ENCODE results near the gene ITPR1. TPM values are rescaled to one million over a fixed set of nuclear protein-coding genes. Genes with fewer than 3 reads are reported as not detected.

ITPR1 gene
- total and polyA plus RNA-seq, 5 experiments from 2014 or later = 8.3 to 80.4 (median 10.6) TPM

DNA sequence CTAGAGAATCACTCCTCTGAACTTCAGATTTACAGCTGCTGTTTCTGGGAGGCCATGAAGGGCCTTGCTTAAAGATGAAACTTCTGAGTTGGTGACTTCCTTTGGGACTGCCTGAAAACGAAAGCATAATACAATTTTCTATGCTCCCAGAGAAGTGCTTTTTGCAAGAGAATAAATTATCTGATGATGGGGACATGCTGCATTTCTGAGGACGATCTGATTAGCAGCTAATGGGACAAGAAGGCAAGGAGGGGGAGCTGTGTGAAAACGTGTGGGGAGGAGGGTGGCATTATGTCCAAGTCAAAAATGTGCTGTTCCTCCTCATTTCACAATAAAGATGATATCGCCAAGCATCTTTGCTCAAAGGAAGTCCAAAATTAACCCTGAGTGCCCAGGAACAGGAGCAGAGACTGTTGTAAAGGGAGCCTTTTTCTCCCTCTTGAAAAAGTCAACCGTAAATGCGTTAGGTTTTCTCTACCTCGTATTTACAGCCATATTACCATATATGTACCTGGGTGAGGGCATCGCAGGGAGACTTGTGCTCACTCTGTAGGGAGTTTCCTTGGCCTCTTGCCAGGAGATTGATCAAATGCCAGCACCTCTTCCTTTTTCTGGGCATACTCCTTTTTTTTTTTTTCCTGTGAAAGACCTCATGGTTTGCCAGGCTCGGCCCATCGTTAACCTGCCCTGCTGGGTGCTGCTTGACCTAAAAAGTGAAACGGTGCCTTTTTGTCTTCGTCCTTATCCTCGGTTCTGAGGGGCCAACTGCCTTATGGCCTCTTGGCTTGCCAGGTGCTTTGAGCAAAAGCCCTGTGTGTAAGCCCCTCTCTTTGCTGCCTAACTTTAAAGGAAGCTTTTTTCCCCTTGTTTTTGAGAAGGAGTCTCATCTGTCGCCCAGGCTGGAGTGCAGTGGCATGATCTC is 11.5 kb downstream of the ITPR1 start:
- ATAC-seq (peak; percentile 86 to 88), DNase-seq (peak; percentile 18 to 76 (median 44))
- Mint-ChIP-seq H3K4me3 (peak overlapping the region; percentile 13 to 94 (median 88)), H3K9me3 (no peaks in the 10 kb centered on the region), H3K36me3 (peaks cover 0 to 33% (median 14%) of the 10 kb centered on the region in 3 donors), H3K4me1 (peaks cover 24 to 79% (median 47%) of the 10 kb centered on the region in 4 donors), H3K27ac (peak overlapping the region; percentile 23 to 98 (median 93)), H3K27me3 (no peaks in the 10 kb centered on the region)
- POLR2A ChIA-PET = interaction anchor here (1.0 to 5.4 kb wide), 3 partner anchors 11 to 37 kb away, joined by 5 to 65 read pairs (median 5); partner anchors contain the start of genes ITPR1 and SUMF1

DNA sequence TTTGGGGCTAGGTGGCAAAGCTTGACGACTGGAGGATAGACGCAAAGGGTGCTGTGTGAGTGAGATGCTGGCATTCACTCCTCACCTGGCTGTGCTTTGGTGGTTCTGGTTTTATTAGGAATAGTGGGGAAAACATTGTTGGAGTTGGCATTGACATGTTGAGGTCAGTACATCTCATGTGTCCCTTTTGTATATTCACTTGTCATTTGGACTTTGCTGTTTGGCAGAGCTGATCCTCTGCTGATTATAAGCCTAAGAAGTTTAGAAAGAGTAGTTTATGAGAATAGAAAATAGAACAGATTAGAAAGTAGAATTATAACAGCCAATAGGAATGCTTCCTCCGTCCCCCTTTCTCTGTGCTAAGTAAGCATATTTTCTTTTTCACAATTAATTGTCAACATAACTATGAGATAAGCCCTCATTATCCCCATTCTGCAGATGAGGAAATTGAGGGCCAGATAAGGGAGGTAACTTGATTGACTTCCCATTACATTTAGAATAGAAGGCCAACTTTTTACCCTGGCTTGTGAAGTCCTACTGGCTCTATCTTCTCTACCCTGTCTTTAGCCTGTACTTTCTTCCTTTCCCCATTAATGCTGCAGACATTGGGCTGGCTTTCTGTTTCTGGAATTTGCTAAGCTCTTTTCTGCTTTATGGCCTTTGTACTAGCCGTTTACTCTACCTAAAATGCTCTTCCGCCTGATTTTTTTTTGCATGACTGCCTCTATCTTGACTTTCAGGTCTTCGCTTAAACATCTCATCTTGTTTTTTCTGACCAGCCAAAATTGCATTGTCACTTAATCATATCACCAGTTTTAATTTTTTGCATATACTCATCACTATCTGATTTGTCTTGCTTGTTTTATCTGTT is 12.8 kb downstream of the ITPR1 start:
- ATAC-seq (no peak), DNase-seq (no peak)
- H3K4me1 Mint-ChIP-seq = peaks cover 35 to 91% (median 60%) of the 10 kb centered on the region in 4 donors
- no peaks in the 10 kb centered on the region for H3K27me3 Mint-ChIP-seq
- H3K36me3 Mint-ChIP-seq = peaks cover 0 to 23% (median 12%) of the 10 kb centered on the region in 3 donors
- H3K27ac Mint-ChIP-seq = peak overlapping the region; percentile 23 to 98 (median 92)
- POLR2A ChIA-PET = interaction anchor here (1.4 to 5.4 kb wide), 2 partner anchors 12 to 13 kb away, joined by 5 to 65 read pairs; partner anchors contain the start of gene ITPR1
- H3K4me3 Mint-ChIP-seq = peak overlapping the region; percentile 16 to 86 (median 34)
- no peaks in the 10 kb centered on the region for H3K9me3 Mint-ChIP-seq

DNA sequence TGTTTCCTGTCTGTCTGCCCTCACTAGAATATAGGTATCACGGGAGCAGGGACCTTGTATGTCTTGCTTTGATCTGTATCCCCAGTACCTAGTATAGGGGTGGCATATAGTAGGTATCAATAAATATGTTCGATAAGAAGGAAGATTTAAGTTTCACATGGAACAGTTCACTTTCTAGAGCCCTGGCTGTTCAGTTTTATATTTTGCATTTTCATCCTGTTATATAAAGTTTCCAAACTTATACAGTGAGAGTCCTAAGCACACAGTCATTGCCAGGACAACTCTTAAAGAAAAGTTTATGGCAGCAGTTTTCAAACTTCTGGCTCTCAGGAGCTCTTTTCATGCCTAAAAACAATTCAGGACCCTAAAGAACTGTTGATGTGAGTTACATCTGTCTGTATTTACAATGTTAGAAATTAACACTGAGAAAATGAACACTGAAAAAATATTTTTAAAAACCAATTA is 13.4 kb downstream of the ITPR1 start:
- Mint-ChIP-seq H3K4me1 (peaks cover 38 to 92% (median 64%) of the 10 kb centered on the region in 4 donors), H3K27me3 (no peaks in the 10 kb centered on the region), H3K4me3 (peak overlapping the region in 6 of 10 donors; percentile 3 to 57 (median 28)), H3K9me3 (no peaks in the 10 kb centered on the region), H3K27ac (peak overlapping the region in 6 of 10 donors; percentile 23 to 94 (median 64)), H3K36me3 (peaks cover 0 to 17% (median 9%) of the 10 kb centered on the region in 3 donors)
- no peak for ATAC-seq
- DNase-seq = no peak
- POLR2A ChIA-PET = interaction anchor here (0.9 to 5.4 kb wide), 2 partner anchors 9 to 13 kb away, joined by 3 to 65 read pairs; partner anchors contain the start of gene ITPR1

DNA sequence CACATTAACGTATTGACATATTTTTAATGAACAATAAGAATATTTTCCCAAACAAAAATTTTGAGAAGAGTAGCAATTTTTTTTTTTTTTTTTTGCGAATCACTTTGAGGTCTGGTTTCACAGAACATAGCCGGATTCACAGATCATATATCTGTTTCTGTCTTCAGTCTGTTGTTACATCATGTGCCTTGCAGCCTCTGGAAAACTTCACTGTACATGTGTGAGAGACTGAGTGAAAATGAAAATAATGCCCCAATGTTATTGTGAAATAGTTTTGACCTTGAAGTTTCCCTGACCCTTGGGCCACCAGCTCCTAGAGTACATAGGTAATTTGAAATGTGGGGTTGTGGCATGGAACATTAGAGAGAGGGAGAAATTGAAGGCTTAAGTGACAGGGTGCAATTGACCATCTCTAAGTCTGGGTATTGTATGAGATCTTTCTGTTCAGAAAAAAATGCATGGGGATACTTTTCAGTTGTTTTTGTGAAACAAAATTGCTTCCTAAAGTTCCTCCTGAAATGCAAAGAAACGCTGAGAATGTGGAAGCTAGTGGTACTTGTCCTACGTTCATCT is 14.0 kb downstream of the ITPR1 start:
- DNase-seq = no peak
- peak overlapping the region in 1 of 10 donors; percentile 50 for H3K4me3 Mint-ChIP-seq
- H3K27me3 Mint-ChIP-seq = no peaks in the 10 kb centered on the region
- peak overlapping the region in 1 of 10 donors; percentile 58 for H3K27ac Mint-ChIP-seq
- peaks cover 0 to 13% (median 7%) of the 10 kb centered on the region in 3 donors for H3K36me3 Mint-ChIP-seq
- ATAC-seq = no peak
- no peaks in the 10 kb centered on the region for H3K9me3 Mint-ChIP-seq
- peaks cover 41 to 93% (median 69%) of the 10 kb centered on the region in 4 donors for H3K4me1 Mint-ChIP-seq
- POLR2A ChIA-PET = interaction anchor here (0.9 to 2.9 kb wide), 3 partner anchors 8 to 13 kb away, joined by 3 to 11 read pairs (median 3); partner anchors contain the start of gene ITPR1

DNA sequence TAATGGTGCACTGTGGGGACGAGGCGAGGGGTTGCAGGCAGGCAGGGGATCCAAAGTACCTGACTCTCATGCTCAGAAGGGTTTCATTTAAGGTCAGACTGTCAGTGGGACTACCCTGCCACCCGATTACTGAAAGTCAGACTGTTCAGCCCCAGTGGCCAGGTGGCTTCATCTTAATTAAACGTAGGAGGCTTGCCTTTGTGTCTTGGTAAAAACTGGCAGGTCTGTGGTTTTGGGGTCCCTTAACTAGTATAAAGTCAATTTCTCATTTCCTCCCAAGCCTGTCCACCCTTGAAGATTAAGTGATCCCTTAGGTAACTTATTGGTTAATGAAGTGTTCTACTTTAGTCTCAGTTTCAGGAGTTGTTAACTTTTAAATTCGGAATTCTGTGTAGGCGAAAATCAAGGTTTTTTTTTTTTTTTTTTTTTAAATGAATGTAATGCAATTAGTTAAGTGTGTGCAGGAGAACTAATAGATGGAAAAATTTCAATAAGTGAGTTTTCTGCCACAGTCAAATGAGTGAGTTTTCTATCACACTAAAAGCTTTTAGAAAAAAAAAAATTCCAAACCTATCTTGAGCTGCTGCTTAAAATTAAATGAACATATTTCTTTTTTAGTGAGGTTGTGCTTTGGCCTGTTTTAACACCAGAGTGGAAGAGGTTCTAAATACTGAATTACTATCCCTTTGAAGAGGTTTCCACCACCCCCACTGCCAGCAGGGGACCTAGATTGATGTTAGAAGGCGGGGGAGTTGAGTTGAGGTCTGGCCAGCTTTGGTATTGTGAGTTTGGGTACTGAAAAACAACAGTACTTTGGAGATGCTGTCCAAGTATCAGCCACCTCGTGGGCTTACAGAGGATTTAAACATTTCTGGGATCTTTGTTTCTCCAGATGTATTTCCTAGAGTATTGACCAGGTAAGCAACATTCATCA is 15.2 kb downstream of the ITPR1 start:
- H3K27ac Mint-ChIP-seq = peak overlapping the region in 4 of 10 donors; percentile 17 to 58 (median 38)
- peaks cover 0 to 13% (median 6%) of the 10 kb centered on the region in 3 donors for H3K36me3 Mint-ChIP-seq
- ATAC-seq (no peak), DNase-seq (no peak)
- no peaks in the 10 kb centered on the region for H3K9me3 Mint-ChIP-seq
- POLR2A ChIA-PET = interaction anchor here (1.2 to 2.9 kb wide), 3 partner anchors 10 to 15 kb away, joined by 3 to 11 read pairs (median 6); partner anchors contain the start of gene ITPR1
- H3K4me3 Mint-ChIP-seq = peak overlapping the region in 1 of 10 donors; percentile 50
- H3K27me3 Mint-ChIP-seq = no peaks in the 10 kb centered on the region
- peaks cover 47 to 96% (median 80%) of the 10 kb centered on the region in 4 donors for H3K4me1 Mint-ChIP-seq

DNA sequence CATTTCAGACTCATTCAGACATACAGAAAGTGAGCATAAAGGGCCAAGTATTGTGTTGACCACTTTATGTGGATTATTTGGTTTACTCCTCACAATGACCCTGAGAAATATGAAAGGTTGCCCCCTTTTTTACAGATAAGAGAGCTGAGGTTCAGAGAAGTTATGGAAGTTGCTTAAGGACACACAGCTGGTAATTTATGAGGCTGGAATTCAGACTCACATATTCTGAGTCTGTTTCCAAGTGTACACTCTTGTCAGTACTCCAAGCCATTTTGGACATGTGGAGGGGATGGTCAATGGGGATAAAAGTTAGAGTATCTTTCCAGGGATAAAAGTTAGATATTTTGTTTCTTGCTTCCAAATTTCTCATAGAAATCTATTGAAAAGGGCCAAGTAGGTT is 15.9 kb downstream of the ITPR1 start:
- ATAC-seq (no peak), DNase-seq (no peak)
- POLR2A ChIA-PET = interaction anchor here (2.0 to 2.9 kb wide), 2 partner anchors 10 to 15 kb away, joined by 6 to 11 read pairs; partner anchors contain the start of gene ITPR1
- Mint-ChIP-seq H3K9me3 (no peaks in the 10 kb centered on the region), H3K27me3 (no peaks in the 10 kb centered on the region), H3K4me3 (no peak overlapping the region), H3K27ac (peak overlapping the region in 2 of 10 donors; percentile 39 to 45), H3K36me3 (peaks cover 0 to 13% (median 5%) of the 10 kb centered on the region in 3 donors), H3K4me1 (peaks cover 45 to 93% (median 77%) of the 10 kb centered on the region in 4 donors)

DNA sequence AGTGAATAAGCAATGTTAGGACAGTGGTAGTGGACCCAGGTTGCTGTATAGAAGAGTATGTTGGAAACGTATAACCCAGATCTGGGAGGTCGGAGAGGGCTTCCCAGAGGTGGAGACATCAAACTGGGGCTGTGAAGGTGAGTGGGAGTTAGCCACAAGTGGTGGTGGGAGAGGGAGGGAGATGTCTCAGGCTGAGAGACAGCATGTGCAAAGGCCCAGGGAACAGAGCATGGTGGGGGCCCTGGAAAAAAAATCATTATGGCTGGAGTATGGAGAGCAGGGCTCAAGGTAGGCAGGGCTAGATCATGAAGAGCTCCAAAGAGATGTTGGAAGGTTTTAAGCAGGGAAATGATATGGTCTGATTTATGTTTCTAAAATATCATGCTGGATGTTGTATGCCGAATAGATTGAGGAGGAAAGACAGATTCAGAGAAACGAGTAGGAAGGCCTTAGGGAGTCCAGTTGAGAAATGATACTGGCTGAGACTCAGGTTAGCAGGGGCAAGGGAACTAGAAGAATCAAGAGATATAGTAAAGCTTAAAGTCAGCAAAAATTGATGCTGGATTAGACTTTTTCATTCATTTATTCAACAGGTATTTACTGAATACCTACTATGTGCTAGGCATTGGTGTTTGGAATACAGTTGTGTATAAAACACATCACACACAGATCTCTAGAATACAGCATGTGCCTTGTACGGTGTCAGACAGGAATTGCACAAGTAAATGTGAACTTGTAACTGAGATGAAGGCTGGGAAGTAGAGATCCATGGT is 17.0 kb downstream of the ITPR1 start:
- POLR2A ChIA-PET = interaction anchor here (1.8 to 2.9 kb wide), 3 partner anchors 9 to 17 kb away, joined by 6 to 11 read pairs (median 6); partner anchors contain the start of gene ITPR1
- H3K27ac Mint-ChIP-seq = peak overlapping the region in 6 of 10 donors; percentile 25 to 79 (median 58)
- ATAC-seq = no peak
- H3K4me3 Mint-ChIP-seq = no peak overlapping the region
- DNase-seq = no peak
- H3K4me1 Mint-ChIP-seq = peaks cover 39 to 90% (median 70%) of the 10 kb centered on the region in 4 donors
- no peaks in the 10 kb centered on the region for H3K9me3 Mint-ChIP-seq
- peaks cover 0 to 13% (median 5%) of the 10 kb centered on the region in 3 donors for H3K36me3 Mint-ChIP-seq
- no peaks in the 10 kb centered on the region for H3K27me3 Mint-ChIP-seq

DNA sequence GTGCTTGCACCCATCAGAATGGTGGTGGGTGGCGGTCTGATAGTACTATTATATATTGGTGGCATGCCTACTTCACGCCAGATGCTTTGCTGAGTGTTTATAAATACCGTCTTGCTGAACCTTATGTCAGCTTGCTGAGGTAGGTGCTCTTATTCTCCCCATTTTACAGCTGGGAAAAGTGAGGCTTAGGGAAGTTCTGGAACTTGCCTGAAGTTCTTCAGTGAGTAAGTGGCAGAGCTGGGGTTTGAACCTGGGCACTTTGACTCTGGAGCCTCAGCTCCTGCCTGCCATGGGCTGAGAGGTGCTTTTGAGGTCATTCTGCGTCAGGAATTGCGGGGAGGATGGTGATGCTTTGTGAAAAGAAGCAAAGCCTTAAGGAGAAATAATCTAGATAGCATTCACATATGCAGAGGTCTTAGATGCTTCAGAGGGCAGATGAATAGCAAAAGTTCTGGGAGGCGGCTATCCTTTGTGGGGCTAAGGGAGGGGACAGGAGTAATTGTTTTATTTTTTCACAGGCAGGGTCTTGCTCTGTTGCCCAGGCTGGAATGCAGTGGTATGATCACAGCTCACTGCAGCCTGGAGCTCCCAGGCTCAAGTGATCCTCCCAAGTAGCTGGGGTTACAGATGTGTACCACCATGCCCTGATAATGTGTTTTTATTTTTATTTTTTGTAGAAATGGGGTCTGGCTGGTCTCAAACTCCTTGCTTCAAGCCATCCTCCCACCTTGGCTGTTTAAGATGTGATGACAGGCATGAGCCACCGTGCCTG is 18.5 kb downstream of the ITPR1 start:
- H3K4me3 Mint-ChIP-seq = peak overlapping the region in 2 of 10 donors; percentile 10 to 15
- POLR2A ChIA-PET = interaction anchor here (1.8 kb wide), 1 partner anchor 18 kb away, joined by 6 read pairs; the partner anchor contains the start of gene ITPR1
- H3K9me3 Mint-ChIP-seq = no peaks in the 10 kb centered on the region
- peak overlapping the region in 9 of 10 donors; percentile 27 to 82 (median 61) for H3K27ac Mint-ChIP-seq
- DNase-seq = no peak
- peaks cover 37 to 86% (median 61%) of the 10 kb centered on the region in 4 donors for H3K4me1 Mint-ChIP-seq
- H3K36me3 Mint-ChIP-seq = peaks cover 0 to 16% (median 5%) of the 10 kb centered on the region in 3 donors
- ATAC-seq = no peak
- H3K27me3 Mint-ChIP-seq = no peaks in the 10 kb centered on the region

DNA sequence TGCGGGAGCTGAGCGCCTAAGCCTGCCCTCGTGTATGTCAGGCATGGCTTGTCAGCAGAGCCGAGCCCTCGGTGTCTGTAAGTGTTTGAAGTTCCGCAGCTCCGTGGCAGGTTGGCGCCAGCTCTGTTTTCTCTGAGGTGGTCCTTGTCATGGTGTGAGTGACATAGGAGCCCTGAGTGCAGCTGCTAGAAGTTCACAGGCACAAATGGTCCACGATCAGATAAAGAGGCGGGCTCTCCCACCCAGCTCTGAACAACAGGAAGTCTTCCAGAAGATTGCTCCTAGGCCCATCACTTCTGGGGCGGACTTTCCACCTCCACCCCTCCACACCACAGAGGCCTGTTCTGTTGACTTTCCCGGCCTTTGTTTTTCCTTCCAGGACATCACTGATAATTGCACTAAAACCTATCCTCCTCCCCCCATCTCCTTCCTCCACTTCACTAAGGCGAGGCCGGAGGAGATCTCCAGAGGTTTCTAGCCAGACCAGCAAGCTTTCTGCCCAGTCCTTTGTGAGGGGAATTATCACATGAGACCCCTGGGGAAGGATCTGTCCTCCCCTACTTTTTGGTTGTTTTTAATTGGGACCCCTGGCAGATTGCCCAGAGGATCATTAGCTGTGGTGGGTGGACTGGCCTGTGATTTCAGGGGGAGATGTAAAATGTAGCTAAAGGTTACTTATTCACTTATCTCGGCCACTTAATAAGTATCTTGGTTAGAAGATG is 19.9 kb downstream of the ITPR1 start:
- H3K27me3 Mint-ChIP-seq = no peaks in the 10 kb centered on the region
- peak in 3 of 10 donors; percentile 14 to 31 (median 22) for DNase-seq
- ATAC-seq = peak; percentile 58 to 87
- H3K27ac Mint-ChIP-seq = peak overlapping the region in 8 of 10 donors; percentile 25 to 82 (median 54)
- H3K4me1 Mint-ChIP-seq = peaks cover 39 to 85% (median 63%) of the 10 kb centered on the region in 4 donors
- no peak overlapping the region for H3K4me3 Mint-ChIP-seq
- H3K36me3 Mint-ChIP-seq = peaks cover 0 to 16% (median 5%) of the 10 kb centered on the region in 3 donors
- POLR2A ChIA-PET = interaction anchor here (1.8 kb wide), 1 partner anchor 20 kb away, joined by 12 read pairs; the partner anchor contains the start of gene ITPR1
- H3K9me3 Mint-ChIP-seq = no peaks in the 10 kb centered on the region

Data from naive thymus-derived CD8-positive, alpha-beta T cell (primary cell).